ES-I3 (cell line): ENCODE measurements around the gene RCAN2.

ENCODE experiments used
- H3K36me3 ChIP-seq: 2 replicates; pipeline ENCODE4 v1.6.1; 2013; ENCODE audit warnings: mild to moderate bottlenecking, low read length, control low read depth, moderate library complexity; ENCODE audit not compliant: insufficient read depth
- H3K4me1 ChIP-seq: 2 replicates; pipeline ENCODE4 v1.6.1; 2013; ENCODE audit warnings: mild to moderate bottlenecking, control low read depth, low read length; ENCODE audit not compliant: insufficient read depth
- H3K9ac ChIP-seq: 2 replicates; pipeline ENCODE4 v1.6.1; 2013; ENCODE audit warnings: low read depth, mild to moderate bottlenecking, low read length, moderate library complexity
- H3K9me3 ChIP-seq: 2 replicates; pipeline ENCODE4 v1.6.1; 2013; ENCODE audit warnings: mild to moderate bottlenecking, low read length, moderate library complexity; ENCODE audit not compliant: control insufficient read depth, insufficient read depth

RCAN2 gene

DNA sequence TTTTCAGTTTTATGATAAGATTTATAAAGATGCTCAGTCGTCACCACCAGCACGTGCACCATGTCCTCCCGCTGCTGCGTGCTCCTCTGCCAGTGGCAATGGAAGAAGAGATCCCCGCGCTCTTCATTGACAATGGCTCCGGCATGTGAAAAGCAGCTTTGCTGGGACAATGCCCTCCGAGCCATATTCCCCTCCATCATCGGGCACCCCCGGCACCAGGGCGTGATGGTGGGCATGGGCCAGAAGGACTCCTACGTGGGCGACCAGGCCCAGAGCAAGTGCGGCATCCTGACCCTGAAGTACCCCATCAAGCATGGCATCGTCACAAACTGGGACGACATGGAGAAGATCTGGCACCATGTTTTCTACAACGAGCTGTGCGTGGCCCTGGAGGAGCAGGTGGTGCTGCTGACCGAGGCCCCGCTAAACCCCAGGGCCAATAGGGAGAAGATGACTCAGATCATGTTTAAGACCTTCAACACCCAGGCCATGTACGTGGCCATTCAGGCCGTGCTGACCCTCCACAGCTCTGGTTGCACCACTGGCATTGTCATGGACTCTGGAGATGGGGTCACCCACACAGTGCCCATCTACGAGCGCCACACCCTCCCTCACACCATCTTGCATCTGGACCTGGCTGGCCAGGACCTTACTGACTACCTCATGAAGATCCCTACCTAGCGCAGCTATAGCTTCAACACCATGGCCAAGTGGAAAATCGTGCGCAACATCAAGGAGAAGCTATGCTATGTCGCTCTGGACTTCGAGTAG lies 286.2 kb downstream of the RCAN2 start:
- Histone ChIP-seq H3K9me3 (no peaks in the 10 kb centered on the region), H3K4me1 (no peaks in the 10 kb centered on the region), H3K9ac (no peak overlapping the region), H3K36me3 (no peaks in the 10 kb centered on the region)

DNA sequence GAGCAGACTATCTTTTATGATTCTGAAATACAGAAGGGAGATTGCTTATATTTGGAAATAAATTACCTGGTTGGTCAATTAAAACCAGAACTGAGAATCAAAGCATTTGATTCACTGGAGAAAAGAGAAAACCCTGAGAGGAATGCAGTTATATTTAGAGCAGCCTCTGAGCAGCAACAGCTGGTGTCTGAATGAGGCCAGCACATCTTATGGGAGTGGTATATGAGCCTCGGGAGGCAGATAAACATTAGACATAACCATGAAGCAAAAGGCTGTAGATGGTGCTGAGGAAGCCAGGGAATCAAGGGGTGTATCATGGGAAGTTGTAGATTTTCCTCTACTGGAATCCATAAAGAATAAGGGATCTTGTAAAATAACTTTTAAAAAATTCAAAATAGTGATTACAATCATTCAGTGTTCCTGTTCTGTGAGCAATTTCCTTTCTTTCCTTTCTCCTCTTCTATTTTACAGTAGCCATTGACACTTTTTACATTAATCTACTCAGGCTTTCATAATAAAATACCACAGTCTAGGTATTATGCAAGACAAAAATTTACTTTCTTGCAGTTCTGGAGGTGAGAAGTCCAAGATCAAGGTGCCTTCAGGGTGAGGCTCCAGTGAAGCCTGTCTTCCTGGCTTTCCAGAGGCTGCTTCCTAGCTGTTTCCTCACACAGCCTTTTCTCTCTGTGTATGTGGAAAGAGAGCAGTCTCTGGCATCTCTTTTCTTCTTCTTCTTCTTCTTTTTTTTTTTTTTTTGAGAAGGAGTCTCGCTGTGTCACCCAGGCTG lies 287.7 kb downstream of the RCAN2 start:
- H3K9ac ChIP-seq, result no peak overlapping the region

DNA sequence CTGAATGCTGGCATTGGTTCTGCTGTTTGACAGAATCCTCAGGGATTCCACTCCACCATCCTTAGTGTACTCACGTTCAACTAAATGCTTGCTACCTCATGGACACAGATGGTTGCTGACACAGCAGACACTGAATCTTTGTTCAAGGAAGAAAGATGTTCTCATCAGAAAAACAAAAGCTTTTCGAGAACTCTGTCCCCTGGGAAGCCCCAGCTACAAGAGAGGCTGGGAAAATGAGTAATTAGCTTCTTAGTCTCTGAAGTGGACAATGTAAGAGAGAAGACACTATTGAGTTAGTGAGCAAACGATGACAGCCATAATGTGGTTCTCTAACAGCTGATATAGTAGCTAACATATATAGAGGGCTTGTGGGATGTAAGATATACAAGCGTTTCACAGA lies 289.5 kb downstream of the RCAN2 start:
- no peaks in the 10 kb centered on the region for H3K9me3 ChIP-seq
- no peaks in the 10 kb centered on the region for H3K36me3 ChIP-seq
- H3K9ac ChIP-seq, result no peak overlapping the region
- H3K4me1 ChIP-seq, result no peaks in the 10 kb centered on the region

More for the DNA sequence above, 287.7 kb downstream of the RCAN2 start:
- Histone ChIP-seq H3K36me3 (no peaks in the 10 kb centered on the region), H3K9me3 (no peaks in the 10 kb centered on the region), H3K4me1 (no peaks in the 10 kb centered on the region)

DNA sequence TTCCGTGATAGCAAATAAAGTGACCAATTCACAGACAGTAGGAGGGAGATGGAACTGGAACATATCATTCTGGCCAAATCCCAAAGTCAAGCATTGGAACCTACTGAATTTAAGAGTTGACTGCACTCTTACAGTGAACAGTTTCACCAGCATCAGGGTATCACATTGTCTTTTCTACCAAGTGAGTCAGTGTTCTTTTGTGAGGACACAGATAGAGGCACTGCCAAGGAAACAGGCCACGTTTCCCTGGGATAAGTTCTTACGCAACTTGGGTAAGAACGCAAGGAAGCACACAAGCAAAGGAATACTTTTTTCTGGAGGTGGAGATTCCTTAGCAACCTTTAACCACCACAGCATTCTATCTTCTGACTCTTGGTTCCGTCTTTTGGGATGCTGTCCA lies 291.9 kb downstream of the RCAN2 start:
- Histone ChIP-seq H3K4me1 (no peaks in the 10 kb centered on the region), H3K36me3 (no peaks in the 10 kb centered on the region), H3K9ac (no peak overlapping the region), H3K9me3 (no peaks in the 10 kb centered on the region)

DNA sequence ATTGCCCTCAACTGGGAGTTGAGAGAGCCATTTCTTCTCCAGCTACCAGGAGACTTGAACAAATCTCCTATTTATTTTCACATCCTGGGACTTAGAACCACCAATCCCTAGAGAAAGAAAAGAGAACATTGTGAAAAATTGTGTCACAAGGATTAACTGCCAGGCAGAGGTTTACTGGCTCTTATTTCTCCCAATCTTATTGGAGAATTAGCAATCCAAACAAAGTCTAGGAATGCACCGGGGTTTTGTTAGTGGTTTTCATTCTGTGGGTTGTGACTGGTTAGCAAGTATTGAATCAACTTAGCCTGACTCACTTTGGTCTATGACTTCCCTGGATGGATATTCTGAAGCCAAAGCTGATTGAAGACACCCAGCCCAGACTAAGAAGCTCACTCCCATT lies 299.3 kb downstream of the RCAN2 start:
- no peaks in the 10 kb centered on the region for H3K9me3 ChIP-seq
- no peaks in the 10 kb centered on the region for H3K4me1 ChIP-seq
- no peak overlapping the region for H3K9ac ChIP-seq
- H3K36me3 ChIP-seq, result no peaks in the 10 kb centered on the region

DNA sequence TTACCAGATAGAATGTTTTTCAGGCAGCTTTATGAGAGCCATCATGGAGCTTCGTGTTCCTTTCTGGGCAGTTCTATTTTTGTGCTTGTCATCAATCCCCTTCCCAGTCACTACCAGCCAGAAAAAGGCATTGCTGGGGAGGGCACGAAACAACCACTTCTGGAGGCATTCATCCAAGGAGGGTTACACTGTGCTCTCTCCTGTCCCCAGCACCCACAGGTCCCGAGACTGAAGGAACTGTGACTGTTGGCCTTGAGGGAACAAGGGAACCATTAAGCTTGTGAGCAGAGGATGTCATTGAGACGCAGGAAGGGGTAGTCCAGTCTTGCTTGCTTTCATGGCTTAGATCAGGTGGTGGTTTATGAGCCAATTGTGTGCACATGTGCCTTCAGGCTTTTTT lies 300.4 kb downstream of the RCAN2 start:
- Histone ChIP-seq H3K9ac (no peak overlapping the region), H3K9me3 (no peaks in the 10 kb centered on the region), H3K36me3 (no peaks in the 10 kb centered on the region), H3K4me1 (no peaks in the 10 kb centered on the region)

- H3K36me3 ChIP-seq, result no peaks in the 10 kb centered on the region
- no peaks in the 10 kb centered on the region for H3K4me1 ChIP-seq
- H3K9me3 ChIP-seq, result no peaks in the 10 kb centered on the region
- no peak overlapping the region for H3K9ac ChIP-seq
Observed at GRCh38 chr6:46189726-46190125, 301.5 kb downstream of the RCAN2 start.

DNA sequence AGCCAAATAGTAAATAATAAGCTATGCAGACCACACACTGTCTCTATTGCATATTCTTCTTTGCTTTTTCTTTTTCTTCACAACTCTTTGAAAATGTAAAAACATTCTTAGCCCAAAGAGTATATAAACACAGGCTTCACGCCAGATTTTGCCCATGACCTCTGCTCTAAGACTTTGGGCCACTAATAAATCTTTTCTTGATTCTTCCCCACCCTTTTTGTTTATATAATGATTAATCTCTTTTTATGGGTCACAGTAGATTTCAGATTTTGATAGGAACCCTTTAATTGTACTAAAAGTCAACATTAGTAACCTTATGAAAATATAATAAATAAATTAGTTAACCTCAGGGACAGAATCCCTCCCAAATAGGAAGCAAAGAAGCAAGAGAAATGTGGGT lies 304.7 kb downstream of the RCAN2 start:
- H3K9me3 ChIP-seq, result no peaks in the 10 kb centered on the region
- H3K36me3 ChIP-seq, result no peaks in the 10 kb centered on the region
- no peak overlapping the region for H3K9ac ChIP-seq
- no peaks in the 10 kb centered on the region for H3K4me1 ChIP-seq

DNA sequence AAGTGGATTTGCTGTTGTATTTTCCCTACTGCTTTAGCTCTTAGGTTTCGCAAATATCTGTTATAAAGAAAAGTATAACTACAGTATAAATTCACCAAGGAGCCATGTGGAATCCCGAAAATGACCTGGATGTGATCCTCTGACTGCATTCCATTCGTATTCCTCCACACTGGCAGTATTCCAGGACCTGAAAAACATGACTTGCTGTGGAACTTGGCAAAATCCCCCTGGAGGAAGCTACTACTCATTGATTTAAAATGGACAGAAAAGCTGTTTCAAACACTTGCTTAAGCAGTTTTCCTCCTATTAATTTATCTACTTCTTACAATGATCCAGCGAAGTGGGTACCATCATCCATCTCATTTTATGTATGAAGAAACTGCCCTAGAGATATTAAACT lies 307.1 kb downstream of the RCAN2 start:
- Histone ChIP-seq H3K9me3 (no peaks in the 10 kb centered on the region), H3K4me1 (no peaks in the 10 kb centered on the region), H3K36me3 (no peaks in the 10 kb centered on the region), H3K9ac (no peak overlapping the region)

DNA sequence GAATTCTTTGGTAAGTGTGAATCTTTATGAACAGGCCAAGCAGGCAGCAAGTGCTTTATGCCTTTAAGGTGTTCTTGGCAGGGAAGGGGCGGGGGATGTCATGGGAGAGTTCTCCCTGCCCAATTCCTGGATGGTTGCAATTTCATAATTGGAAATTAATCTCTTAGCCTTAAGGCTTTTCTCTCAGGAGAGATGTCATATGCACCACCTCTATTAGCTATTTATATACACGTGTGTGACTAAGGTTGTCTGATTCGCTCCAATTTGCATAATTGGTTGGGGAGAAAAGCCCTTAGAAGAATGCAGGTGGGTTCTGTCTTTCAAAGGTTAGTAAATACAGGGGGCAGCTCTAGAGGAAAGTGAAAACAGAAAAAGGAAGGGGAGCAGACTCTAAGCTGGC lies 315.3 kb downstream of the RCAN2 start:
- H3K9me3 ChIP-seq, result no peaks in the 10 kb centered on the region
- H3K4me1 ChIP-seq, result no peaks in the 10 kb centered on the region

DNA sequence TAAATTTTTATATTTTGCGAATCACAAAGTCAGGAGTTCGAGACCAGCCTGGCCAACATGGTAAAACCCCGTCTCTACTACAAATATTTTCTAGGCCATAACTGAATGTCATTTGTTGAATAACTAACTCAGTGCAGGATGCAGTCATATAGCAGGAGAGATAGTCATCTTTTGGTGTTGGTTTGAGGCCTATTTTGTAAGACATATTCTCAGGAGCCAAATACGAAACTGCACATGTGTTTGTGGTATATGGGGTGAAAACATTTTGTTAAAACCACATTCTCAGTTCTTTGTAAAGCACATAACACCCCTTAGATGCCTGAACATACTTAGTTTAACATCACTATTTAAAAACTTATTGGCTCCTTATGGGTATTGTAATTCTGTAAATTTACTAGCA lies 315.8 kb downstream of the RCAN2 start:
- H3K9ac ChIP-seq, result no peak overlapping the region
- H3K4me1 ChIP-seq, result no peaks in the 10 kb centered on the region
- no peaks in the 10 kb centered on the region for H3K36me3 ChIP-seq
- H3K9me3 ChIP-seq, result no peaks in the 10 kb centered on the region

More for the DNA sequence above, 315.3 kb downstream of the RCAN2 start:
- no peaks in the 10 kb centered on the region for H3K36me3 ChIP-seq
- H3K9ac ChIP-seq, result no peak overlapping the region

GRCh38 chr6:46174904-46175303 lies 316.3 kb downstream of the RCAN2 start:
- H3K4me1 ChIP-seq, result no peaks in the 10 kb centered on the region
- no peaks in the 10 kb centered on the region for H3K9me3 ChIP-seq
- H3K9ac ChIP-seq, result no peak overlapping the region
- H3K36me3 ChIP-seq, result no peaks in the 10 kb centered on the region

DNA sequence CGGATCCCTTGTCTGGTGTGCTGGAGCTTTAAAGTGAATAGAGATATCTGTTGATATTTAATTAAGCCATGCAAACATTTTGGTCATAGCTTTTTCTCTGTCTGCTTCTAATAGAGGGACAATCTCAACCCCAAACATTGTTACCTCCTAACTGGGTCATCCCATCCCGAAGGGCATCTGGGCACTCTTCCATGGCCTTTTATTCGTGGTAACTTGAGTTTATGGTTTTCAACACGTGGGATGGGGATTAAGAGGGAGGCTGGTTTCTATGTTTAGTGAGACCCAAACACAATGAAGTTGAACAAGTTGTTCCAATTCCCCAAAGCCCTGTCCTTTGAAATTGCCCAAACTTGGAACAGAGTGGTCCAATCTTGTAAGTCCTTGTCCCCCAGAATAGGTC lies 319.1 kb downstream of the RCAN2 start:
- no peaks in the 10 kb centered on the region for H3K36me3 ChIP-seq

More for the DNA sequence above, 319.1 kb downstream of the RCAN2 start:
- Histone ChIP-seq H3K9me3 (no peaks in the 10 kb centered on the region), H3K9ac (no peak overlapping the region), H3K4me1 (no peaks in the 10 kb centered on the region)
